ENCODE measurements around the gene AP2A2.

Gene AP2A2

DNA sequence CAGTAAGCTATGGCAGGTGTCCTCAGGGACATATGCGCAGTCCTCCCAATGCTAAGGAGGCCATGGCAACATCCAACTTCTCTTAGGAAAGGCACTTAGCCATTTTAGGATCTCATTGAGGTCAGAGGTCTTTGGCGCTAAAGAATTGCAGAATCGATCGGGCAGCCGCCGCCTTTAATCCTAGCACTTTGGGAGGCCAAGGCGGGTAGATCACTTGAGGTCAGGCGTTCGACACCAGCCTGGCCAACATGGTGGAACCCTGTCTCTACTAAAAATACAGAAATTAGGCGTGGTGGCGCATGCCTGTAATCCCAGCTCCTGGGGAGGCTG is 13.8 kb upstream of the AP2A2 start:
- Histone ChIP-seq H3K36me3 (ENCODE audit: control insufficient read depth, low read length) (peaks cover 22% of the 10 kb centered on the region), H3K4me3 (ENCODE audit: low read length) (peak overlapping the region; percentile 98), H3K27ac (ENCODE audit: low read depth, low read length) (no peak overlapping the region), H3F3A (ENCODE audit: control insufficient read depth, insufficient read depth) (no peaks in the 10 kb centered on the region), H3K27me3 (ENCODE audit: control insufficient read depth, low read length) (no peaks in the 10 kb centered on the region), H3K9me3 (ENCODE audit: control insufficient read depth, insufficient read depth, low read length) (no peaks in the 10 kb centered on the region), H4K20me1 (ENCODE audit: control insufficient read depth, insufficient read depth, low read depth, low read length) (0 out of 2 replicates have a peak, but pooled peaks cover 3% of the 10 kb centered on the region), H3K4me2 (ENCODE audit: low read length) (peak overlapping the region; percentile 98), H3K4me1 (ENCODE audit: control insufficient read depth, low read length) (peaks cover 24% of the 10 kb centered on the region), H3K9me2 (replicated peaks; ENCODE audit: control insufficient read depth, low read length) (no peaks in the 10 kb centered on the region), H3K79me2 (ENCODE audit: control insufficient read depth, low read length) (peaks cover 36% of the 10 kb centered on the region)
- TF ChIP-seq, protein P1, sequence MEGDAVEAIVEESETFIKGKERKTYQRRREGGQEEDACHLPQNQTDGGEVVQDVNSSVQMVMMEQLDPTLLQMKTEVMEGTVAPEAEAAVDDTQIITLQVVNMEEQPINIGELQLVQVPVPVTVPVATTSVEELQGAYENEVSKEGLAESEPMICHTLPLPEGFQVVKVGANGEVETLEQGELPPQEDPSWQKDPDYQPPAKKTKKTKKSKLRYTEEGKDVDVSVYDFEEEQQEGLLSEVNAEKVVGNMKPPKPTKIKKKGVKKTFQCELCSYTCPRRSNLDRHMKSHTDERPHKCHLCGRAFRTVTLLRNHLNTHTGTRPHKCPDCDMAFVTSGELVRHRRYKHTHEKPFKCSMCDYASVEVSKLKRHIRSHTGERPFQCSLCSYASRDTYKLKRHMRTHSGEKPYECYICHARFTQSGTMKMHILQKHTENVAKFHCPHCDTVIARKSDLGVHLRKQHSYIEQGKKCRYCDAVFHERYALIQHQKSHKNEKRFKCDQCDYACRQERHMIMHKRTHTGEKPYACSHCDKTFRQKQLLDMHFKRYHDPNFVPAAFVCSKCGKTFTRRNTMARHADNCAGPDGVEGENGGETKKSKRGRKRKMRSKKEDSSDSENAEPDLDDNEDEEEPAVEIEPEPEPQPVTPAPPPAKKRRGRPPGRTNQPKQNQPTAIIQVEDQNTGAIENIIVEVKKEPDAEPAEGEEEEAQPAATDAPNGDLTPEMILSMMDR (IDR thresholded peaks at IDR 0.05; ENCODE audit: low read depth, low read length, poor library complexity, severe bottlenecking) = no peak
- no peak for TF ChIP-seq EZH2phosphoT487 (IDR thresholded peaks at IDR 0.05; ENCODE audit: borderline replicate concordance, low read length)

DNA sequence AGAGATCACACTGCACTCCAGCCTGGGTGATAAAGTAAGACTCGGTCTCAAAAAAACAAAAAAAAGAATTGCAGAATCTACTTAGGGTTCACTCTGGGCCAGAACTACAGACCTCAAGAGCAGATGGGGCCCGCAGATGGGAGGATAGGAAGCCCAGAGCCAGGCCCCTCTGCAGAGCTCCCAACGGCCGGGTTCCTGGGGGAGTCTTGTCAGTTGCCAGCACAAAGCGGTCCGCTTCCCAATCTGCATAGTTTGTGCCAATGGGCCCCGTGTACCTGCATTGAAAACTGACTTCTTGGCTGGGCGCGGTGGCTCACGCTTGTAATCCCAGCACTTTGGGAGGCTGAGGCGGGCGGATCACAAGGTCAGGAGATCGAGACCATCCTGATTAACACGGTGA is 13.4 kb upstream of the AP2A2 start:
- H3K27ac ChIP-seq (ENCODE audit: low read depth, low read length) = no peak overlapping the region
- H3K36me3 ChIP-seq (ENCODE audit: control insufficient read depth, low read length) = peaks cover 22% of the 10 kb centered on the region
- no peak overlapping the region for H3K4me2 ChIP-seq (ENCODE audit: low read length)
- 0 out of 2 replicates have a peak, but pooled peaks cover 3% of the 10 kb centered on the region for H4K20me1 ChIP-seq (ENCODE audit: control insufficient read depth, insufficient read depth, low read depth, low read length)
- H3K9me2 ChIP-seq (replicated peaks; ENCODE audit: control insufficient read depth, low read length) = no peaks in the 10 kb centered on the region
- no peak overlapping the region for H3K4me3 ChIP-seq (ENCODE audit: low read length)
- no peaks in the 10 kb centered on the region for H3F3A ChIP-seq (ENCODE audit: control insufficient read depth, insufficient read depth)
- H3K79me2 ChIP-seq (ENCODE audit: control insufficient read depth, low read length) = peaks cover 33% of the 10 kb centered on the region
- H3K27me3 ChIP-seq (ENCODE audit: control insufficient read depth, low read length) = no peaks in the 10 kb centered on the region
- TF ChIP-seq, protein P1 (IDR thresholded peaks at IDR 0.05; ENCODE audit: low read depth, low read length, poor library complexity, severe bottlenecking) = no peak
- TF ChIP-seq EZH2phosphoT487 (IDR thresholded peaks at IDR 0.05; ENCODE audit: borderline replicate concordance, low read length) = no peak
- H3K9me3 ChIP-seq (ENCODE audit: control insufficient read depth, insufficient read depth, low read length) = no peaks in the 10 kb centered on the region
- peaks cover 24% of the 10 kb centered on the region for H3K4me1 ChIP-seq (ENCODE audit: control insufficient read depth, low read length)

DNA sequence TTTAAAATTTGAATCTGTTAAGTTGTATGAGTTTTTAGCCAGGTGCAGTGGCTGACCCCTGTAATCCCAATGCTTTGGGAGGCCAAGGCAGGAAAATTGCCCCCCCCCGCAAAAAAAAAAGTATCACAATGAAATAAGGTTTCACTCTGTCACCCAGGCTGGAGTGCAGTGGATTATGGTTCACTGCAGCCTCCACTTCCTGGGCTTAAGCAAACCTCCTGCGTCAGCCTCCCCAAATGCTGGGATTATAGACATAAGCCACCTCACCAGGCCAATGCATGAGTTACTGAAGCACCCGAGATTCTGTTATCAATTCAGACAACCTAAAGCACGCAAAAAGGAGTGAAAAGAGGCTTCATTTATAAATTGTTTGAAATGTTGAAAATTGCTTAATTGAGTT is 12.6 kb upstream of the AP2A2 start:
- H3K4me1 ChIP-seq (ENCODE audit: control insufficient read depth, low read length) = peaks cover 20% of the 10 kb centered on the region
- no peak overlapping the region for H3K4me3 ChIP-seq (ENCODE audit: low read length)
- no peaks in the 10 kb centered on the region for H3K27me3 ChIP-seq (ENCODE audit: control insufficient read depth, low read length)
- TF ChIP-seq, protein P1 (IDR thresholded peaks at IDR 0.05; ENCODE audit: low read depth, low read length, poor library complexity, severe bottlenecking) = no peak
- TF ChIP-seq EZH2phosphoT487 (IDR thresholded peaks at IDR 0.05; ENCODE audit: borderline replicate concordance, low read length) = no peak
- no peaks in the 10 kb centered on the region for H3K9me3 ChIP-seq (ENCODE audit: control insufficient read depth, insufficient read depth, low read length)
- H3K36me3 ChIP-seq (ENCODE audit: control insufficient read depth, low read length) = peaks cover 16% of the 10 kb centered on the region
- no peak overlapping the region for H3K4me2 ChIP-seq (ENCODE audit: low read length)
- no peaks in the 10 kb centered on the region for H3K9me2 ChIP-seq (replicated peaks; ENCODE audit: control insufficient read depth, low read length)
- peaks cover 25% of the 10 kb centered on the region for H3K79me2 ChIP-seq (ENCODE audit: control insufficient read depth, low read length)
- no peaks in the 10 kb centered on the region for H3F3A ChIP-seq (ENCODE audit: control insufficient read depth, insufficient read depth)
- H4K20me1 ChIP-seq (ENCODE audit: control insufficient read depth, insufficient read depth, low read depth, low read length) = no peaks in the 10 kb centered on the region
- H3K27ac ChIP-seq (ENCODE audit: low read depth, low read length) = no peak overlapping the region

DNA sequence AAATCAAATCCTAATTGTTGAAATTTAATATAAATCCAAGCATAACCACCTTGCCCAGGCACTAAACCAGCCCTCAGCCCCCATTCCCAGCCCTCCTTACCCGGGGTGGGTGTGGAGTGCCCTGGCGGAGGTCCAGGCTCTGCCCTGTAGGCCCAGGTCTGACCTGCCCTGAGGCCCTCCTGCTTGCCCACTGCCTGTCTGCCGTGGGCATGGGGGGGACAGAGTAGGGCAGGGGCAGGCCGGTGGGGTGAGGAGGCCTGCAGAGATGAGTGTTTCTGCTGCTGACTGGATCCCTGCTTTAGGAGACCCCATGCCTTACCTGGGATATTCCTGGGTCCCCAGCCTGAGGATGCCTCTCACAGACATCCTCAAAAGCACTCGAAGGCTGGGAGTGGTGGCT is 11.5 kb upstream of the AP2A2 start:
- Histone ChIP-seq H3K4me1 (ENCODE audit: control insufficient read depth, low read length) (peaks cover 16% of the 10 kb centered on the region), H3K4me2 (ENCODE audit: low read length) (no peak overlapping the region), H3K9me2 (replicated peaks; ENCODE audit: control insufficient read depth, low read length) (no peaks in the 10 kb centered on the region), H3K79me2 (ENCODE audit: control insufficient read depth, low read length) (peaks cover 14% of the 10 kb centered on the region), H3K9me3 (ENCODE audit: control insufficient read depth, insufficient read depth, low read length) (no peaks in the 10 kb centered on the region), H3K27me3 (ENCODE audit: control insufficient read depth, low read length) (no peaks in the 10 kb centered on the region), H3F3A (ENCODE audit: control insufficient read depth, insufficient read depth) (no peaks in the 10 kb centered on the region), H3K27ac (ENCODE audit: low read depth, low read length) (no peak overlapping the region), H3K36me3 (ENCODE audit: control insufficient read depth, low read length) (peaks cover 6% of the 10 kb centered on the region), H4K20me1 (ENCODE audit: control insufficient read depth, insufficient read depth, low read depth, low read length) (no peaks in the 10 kb centered on the region), H3K4me3 (ENCODE audit: low read length) (no peak overlapping the region)
- TF ChIP-seq, protein P1 (IDR thresholded peaks at IDR 0.05; ENCODE audit: low read depth, low read length, poor library complexity, severe bottlenecking) = no peak
- TF ChIP-seq EZH2phosphoT487 (IDR thresholded peaks at IDR 0.05; ENCODE audit: borderline replicate concordance, low read length) = no peak
